DMS79 treated with DMSO at 0.1 percent for 48 hours (cell line): ENCODE measurements around the gene RRAGD.
"Not testable (repeated sequence)": the region's sequence is repeated elsewhere in the genome, so short reads cannot be mapped to it uniquely, and the experiment has no call there.

Experiments used
- DNase-seq: peaks from one replicate; lab custom pipeline; 2025; lab: John Stamatoyannopoulos, UW

RRAGD gene

GRCh38 chr6:89411145-89412070, 665 bp downstream of the RRAGD start:
- DNase-seq = peak; percentile 30

DNA sequence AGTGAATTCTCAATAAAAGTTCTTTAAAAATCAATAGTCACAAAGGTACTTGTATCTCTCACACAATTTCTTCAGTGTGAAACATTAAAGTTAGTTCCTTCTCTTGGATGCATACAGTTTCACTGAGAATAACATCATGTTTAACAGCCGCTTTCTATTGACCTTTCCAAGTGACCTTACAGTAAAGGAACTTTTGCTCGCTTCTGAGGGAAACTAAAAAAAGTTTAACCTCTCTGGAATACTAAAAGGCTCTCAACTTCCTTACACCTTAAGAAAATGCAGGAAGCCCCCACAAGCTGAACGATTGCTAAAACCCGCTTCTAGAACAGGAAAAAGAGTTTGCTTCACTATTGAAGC, 1.3 kb downstream of the RRAGD start:
- no peak for DNase-seq

DNA sequence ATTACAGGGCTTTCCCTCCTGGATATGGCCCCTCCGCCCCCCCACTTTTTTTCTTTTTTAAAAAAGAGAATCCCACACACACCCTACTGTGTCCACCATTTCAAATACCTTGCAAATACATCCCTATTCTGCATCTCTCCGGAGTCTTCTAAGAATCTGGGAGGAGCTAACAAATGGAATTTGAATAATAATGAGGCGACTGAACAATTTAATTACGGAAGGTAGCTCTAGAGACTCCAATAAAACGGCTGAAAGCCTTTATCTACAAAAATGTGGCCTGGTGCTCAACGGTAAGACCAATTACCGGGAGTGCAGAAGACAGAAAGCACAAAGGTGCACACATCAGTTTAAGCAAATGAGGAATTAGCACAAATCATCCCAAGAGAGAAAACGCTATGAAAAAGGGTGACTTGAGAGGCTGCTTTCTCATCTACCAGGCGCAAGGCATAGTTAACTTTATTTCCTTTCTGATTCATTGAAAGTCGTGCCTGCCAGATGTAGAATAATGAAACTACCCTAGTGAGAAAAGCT, 1.8 kb downstream of the RRAGD start:
- peak; percentile 42 for DNase-seq

DNA sequence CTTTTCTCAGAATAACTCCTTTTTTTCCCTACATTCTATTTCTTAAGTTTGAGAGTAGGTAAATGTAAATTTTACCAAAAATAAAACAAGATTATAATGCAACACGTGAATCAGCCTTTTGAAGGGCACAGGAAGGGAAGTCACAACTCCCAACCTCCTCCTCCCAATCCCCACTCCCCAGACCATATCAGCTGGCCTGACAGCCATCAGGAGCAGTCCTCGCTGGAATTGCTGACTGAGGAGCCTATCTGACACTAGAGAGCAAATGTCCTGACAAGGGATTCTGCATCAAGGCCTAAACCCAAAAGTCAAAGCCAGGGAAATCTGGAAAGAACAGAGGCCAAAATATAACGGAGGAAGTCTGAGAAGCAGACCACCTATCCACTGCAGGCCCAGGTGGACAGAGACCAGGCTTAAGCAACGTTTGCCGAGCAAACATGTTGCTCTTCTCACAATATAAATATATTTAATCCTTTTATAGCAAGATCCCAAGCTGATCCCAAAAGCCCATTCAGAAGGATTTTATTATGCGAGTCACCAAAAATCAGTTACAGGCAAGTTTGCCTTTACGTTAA, 2.5 kb downstream of the RRAGD start:
- no peak for DNase-seq

- DNase-seq = no peak
Measured at GRCh38 chr6:89406141-89406540, 5.9 kb downstream of the RRAGD start.

GRCh38 chr6:89404512-89404911, 7.6 kb downstream of the RRAGD start:
- DNase-seq = no peak

DNA sequence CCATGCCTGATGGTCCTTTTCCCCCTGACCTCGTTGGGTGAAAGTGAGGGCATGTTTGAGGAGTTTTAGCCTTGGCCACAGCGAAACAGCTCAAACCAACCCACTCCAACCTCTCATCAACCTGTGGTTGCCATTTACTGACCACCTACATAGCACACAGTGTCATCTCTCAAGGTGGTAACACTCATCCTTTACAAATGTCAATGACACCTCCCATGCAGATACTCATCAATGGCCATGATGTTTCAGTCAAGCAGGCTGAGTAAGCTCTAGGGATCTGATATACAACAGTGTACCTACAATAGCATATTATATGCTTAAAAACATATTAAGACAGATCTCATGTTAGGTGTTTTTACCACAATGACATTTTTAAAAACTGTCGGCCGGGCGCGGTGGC, 9.3 kb downstream of the RRAGD start:
- DNase-seq = no peak

- DNase-seq = no peak
Measured at GRCh38 chr6:89400912-89401399, 11.1 kb downstream of the RRAGD start.

GRCh38 chr6:89400050-89400449, 12.0 kb downstream of the RRAGD start:
- no peak for DNase-seq

- DNase-seq = no peak
Measured at GRCh38 chr6:89398762-89399525, 13.1 kb downstream of the RRAGD start.

- DNase-seq = not testable (repeated sequence)
Measured at GRCh38 chr6:89397884-89398283, 14.2 kb downstream of the RRAGD start.

GRCh38 chr6:89393659-89394058, 18.4 kb downstream of the RRAGD start:
- no peak for DNase-seq

GRCh38 chr6:89392823-89393222, 19.2 kb downstream of the RRAGD start:
- no peak for DNase-seq

DNA sequence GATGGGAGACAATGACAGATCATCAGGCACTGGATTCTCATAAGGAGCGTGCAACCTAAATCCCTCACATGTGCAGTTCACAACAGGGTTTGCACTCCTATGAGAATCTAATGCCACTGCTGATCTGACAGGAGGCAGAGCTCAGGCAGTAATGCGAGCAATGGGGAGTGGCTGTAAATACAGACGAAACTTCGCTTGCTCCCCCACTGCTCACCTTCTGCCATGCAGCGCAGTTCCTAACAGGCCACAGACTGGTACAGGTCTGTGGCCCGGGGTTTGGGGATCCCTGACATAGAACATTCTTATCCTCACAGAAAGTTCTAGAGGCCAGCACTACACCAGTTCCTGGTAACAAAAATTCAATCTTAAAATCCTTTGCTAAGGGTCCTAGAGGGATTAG, 23.2 kb downstream of the RRAGD start:
- DNase-seq = no peak

DNA sequence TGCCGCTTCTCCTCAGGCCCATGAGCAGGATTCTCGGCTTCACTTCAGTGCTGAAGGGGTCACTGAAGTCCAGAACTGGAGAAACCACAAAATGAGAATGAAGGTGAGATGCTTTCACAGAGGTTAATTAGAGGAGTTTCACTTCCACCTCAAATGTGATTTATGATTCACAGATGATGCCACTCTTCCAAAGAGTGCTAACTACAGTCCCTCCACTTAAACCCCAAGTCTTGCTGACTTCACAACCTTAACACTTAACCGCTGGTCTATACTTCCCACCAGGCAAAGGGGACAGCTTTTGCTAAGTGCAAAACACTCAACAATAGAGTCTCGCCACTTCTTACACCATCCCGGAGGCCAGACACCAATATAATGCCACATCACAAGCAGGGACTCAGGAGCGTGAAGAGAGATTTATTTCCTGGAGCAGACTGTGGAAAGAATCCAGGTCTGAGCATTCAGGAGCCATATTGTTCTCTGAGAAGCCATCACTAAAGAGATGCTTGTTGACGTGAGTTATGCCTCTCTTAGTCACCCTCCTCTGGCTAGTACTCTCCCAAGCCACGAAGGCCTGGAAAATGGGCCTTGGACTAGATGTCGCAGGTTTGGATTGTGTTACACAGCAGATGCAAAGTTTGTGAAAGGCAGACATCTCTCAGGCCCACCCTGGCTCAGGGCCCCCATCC, 24.4 kb downstream of the RRAGD start:
- peak; percentile 49 for DNase-seq

- no peak for DNase-seq
Measured at GRCh38 chr6:89386917-89387491, 25.1 kb downstream of the RRAGD start.

GRCh38 chr6:89385846-89386245, 26.2 kb downstream of the RRAGD start:
- DNase-seq = no peak

DNA sequence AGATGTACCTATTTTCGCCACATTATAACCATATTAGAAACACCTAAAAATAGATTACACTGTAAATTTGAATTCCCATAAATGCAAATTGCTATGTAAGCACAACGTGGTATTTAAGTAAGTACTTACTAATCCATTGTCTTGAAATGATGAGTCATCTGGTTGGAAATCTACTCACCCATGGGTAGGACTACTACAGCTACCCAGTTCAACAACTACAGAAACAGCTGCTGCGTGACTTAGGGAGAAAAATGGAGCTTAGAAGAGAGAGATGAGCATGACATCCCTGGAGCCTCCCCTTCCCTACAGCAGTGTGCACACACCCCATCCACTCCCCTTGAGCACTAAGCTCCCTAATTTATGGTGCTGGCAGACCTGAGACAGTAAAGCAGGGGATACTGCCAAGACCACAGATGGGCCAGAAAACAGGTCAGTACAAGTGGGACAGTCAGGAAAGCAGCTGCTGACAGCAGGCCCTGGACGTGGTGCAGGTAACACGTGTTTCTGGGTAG, 26.9 kb downstream of the RRAGD start:
- peak; percentile 78 for DNase-seq

DNA sequence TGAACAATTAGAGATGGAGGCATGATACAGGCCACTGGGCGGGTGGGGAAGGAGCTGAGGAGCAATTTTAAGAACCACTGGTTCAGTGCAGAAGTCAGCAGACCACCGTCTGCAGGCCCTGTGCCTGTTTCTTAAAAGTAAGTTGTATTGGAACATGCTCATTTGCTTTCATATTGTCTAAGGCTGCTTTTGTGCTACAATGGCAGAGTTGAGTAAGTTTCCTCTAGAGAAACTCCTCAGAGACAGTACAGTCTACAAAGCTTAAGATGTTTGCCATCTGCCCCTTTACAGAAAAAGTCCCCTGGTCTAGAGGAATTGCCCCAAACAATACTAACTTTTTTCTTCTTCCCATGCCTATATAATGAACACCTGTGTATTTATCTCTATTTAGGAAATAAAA, 31.0 kb downstream of the RRAGD start:
- no peak for DNase-seq

DNA sequence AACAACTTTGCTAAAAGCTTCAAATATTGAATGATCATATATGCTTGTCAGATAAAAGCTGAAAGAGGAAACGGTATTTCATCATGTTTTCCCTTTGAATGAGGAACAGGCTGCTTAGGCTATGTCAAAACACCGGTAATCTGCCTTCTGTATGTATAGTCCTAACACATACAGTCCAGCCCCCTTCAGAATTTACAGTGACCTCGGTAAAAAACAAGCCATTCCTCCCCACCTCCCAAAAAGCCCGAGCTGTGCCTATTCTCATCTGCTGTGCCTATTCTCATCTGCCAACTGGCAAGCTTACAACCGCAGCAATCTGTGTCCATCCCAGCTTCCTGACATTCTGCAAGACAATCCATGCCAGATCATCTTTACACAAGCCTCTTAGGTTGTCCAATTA, 32.8 kb downstream of the RRAGD start:
- DNase-seq = no peak

DNA sequence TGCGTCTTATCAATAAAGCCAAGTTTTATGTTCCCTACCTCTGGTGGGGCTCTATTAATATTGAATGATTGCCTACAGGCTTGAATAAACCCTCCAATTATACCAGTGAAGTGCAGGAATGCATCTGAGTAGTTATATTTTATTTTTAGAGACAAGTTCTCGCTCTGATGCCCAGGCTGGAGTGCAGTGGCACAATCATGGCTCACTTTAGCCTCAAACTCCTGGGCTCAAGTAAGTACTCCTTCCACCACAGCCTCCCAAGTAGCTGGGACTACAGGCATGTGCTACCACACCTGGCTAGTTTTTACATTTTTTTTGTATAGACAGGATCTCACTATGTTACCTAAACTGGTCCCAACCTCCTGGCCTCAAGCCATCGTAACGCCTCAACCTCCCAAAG, 33.4 kb downstream of the RRAGD start:
- no peak for DNase-seq
